Activated CD8-positive, alpha-beta memory T cell treated with anti-CD3 and anti-CD28 coated beads for 24 hours (primary cell): ENCODE measurements around the gene STMN3.
"Not testable (repeated sequence)": the region's sequence is repeated elsewhere in the genome, so short reads cannot be mapped to it uniquely, and the experiment has no call there.

ENCODE experiments used
- DNase-seq: peaks from one replicate; pipeline ENCODE4 v3.0.0-alpha.2; 2020

Gene STMN3

DNA sequence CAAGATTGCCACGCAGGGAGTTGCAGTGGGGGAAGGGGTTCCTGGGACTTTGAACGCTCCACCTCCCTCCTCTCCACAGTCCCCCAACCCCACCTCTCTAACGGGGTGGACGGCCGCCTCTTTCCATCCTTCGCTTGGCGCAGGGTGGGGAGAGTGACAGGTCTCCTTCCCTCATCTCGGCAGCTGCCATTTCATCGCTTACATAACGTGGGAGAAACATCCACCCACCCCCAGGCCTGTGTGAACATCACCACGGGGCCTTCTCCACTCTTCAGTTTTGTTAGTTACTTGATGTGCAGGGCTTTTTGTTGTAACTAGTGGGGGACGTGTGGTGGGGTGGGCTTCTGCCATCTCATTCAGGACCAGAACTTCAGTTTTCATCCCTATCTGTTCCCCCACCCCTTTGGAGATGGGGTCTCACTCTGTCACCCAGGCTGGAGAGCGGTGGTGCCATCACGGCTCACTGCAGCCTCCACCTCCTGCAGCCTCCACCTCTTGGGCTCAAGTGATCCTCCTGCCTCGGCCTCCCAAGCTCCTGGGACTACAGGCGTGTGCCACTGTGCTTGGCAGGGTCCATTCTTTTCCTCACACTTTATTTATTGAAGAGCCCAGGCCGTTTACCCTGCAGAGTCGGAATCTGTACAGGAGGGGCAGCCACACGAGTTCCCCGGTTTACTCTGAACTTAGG, 22.6 kb upstream of the STMN3 start:
- no peak for DNase-seq

DNA sequence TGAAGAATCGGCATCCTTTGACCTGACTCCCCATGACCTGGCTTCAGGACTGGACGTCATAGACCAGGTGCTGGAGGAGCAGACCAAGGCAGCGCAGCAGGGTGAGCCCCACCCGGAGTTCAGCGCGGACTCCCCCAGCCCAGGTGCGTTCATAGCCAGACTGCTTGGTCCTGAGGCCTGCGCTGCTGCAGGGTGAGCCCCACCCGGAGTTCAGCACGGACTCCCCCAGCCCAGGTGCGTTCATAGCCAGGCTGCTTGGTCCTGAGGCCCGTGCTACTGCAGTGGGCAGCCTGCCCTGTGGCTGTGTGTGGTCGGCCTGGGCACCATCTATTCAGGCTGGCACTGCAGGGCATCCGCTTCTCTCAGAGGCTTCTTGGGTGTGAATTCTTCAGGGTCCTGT, 20.7 kb upstream of the STMN3 start:
- DNase-seq = no peak

DNA sequence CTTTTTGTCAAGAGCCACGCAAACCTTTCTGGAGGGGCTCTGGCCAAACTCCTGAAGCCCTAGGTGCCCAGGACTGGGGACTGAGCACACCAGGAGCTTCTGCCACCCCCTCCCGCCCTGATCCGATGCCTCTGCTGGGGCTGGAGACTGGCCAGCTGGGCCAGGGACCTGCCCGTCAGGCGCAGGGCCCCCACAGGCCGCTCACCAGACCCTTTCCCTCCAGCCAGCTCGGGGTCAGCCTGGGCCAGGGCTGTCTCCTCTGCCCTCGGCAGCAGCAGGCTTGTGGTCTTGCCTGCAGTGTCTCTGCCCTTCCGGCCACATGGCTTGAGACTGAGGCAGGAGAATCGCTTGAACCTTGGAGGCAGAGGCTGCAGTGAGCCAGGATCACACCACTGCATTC, 19.4 kb upstream of the STMN3 start:
- DNase-seq = no peak

DNA sequence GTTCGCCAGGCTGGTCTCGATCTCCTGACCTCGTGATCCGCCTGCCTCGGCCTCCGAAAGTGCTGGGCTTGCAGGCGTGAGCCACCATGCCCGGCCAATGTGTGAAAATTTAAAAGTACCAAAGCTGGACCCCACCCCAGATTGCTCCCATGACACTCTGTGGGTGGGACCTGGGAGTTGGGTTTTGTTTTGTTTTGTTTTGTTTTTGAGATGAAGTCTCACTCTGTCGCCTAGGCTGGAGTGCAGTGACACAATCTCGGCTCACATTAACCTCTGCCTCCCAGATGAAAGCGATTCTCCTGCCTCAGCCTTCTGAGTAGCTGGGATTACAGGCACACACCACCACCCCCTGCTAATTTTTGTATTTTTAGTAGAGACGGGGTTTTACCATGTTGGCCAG, 18.5 kb upstream of the STMN3 start:
- not testable (repeated sequence) for DNase-seq

DNA sequence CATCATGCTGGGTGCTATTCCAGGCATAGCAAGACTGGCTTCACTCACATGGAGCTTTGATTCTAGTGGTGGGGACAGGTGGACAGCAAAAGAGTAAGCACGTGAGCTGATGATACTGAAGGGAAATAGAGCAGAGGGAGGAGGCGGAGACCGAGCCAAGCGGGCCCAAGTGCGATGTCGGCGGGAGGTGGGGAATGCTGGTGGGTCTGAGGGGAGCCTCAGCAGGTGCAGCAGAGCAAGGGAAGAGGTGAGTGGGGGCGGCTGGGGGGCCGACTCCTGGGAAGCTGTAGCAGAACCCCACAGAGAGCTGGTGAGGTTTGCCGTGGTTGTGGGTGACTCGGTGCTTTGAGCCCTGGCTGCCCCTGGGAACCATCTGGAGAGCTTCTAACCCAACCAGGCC, 15.1 kb upstream of the STMN3 start:
- DNase-seq = no peak

DNA sequence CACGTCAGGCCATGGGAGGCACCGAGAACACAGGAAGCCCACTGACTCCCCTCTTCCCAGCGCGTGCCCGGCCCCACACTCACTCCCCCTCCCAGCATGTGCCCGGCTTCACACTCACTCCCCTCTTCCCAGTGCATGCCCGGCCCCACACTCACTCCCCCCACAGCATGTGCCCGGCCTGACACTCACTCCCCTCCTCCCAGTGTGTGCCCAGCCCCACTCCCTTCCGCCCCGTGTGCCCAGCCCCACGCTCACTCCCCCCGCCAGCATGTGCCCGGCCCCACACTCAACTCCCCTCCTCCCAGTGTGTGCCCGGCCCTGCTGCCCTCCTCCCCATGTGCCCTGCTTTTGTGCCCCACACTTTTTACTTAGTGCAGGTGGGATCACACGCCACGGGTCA, 14.6 kb upstream of the STMN3 start:
- no peak for DNase-seq

DNA sequence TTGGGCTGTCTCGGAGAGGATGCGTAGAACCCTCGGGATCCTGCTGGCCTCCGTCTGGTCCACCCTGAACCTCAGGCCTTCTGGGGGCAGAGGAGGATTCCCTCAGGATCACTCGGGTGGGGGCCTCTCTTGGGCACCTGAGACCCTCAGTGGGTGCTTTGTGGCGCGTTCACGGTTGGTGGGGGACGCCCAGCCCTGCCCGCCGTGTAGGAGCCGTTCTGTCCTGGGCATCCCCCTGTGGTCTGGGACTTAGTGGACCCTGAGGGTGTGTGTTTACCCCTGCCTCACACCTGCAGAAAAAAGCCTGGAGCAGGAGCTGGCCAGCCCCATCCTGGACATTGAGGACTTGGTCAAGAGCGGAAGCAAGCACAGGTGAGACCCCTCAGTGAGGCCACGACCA, 12.5 kb upstream of the STMN3 start:
- no peak for DNase-seq

DNA sequence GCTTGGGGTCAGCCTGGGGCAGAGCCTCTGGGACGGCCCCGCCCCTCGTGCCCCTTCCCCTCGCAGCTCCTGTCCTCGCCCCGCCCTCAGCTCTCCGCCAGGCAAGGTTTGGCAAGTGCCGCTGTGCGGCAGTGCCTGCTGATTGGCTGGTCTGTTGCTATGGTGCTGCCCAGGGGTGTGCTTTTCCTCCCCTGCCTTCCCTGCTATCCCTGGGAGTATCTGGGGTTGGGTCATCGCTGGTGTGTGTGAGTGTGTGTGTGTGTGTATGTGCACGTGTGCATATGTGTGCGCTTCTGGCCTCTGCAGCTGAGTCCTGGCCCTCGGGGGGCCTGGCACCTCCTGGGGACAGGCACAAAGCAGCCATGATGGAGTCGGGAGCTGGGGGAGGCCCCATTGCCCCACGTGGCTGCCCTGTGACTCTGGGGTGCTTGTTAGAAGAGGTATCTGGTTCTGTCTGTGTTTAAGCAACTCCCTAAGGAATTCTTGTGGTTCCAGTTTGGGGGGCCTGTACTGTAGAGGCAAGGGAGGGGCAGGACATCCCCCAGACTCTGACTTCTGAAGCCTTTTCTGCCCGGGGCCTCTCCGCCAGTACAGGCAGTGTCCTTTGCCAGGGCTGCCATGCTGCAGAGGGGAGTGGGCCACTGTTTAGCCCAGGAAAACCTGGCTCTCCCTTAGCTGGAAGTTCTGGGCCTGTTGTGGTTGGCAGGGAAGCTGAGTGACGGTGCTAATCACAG, 11.8 kb upstream of the STMN3 start:
- DNase-seq = no peak

DNA sequence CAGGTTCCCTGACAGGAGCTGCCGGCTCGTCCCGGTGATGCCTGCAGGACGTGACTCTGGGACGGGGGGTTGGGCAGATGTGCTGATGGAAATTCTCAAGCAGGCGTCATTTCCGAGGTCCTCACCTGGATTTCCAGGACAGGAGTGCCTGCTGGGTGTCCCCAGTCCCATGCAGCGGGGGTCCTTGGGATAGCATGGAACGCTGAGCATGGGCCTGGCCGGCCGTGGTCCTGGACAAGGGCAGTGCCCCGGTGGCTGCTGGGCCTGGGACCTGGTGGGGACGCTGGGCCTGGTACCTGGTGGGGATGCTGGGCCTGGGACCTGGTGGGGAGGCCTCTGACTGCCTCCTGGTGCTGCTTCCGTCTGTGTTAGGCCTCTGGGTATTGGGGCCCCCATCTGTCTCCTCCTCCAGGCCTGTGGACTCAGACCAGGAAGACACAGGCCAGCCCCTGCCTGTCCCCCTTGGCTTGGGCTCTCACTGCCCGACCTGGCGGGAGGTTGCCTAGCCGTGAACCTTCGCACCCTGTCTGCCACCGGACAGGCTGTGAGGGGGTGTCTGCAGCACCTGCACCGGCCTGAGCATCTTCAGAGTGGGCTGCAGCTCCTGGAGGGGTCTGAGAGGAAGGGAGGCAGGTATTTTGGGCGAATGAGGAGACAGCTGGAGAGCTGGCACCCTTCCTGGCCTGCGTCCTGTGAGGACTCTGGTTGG, 11.1 kb upstream of the STMN3 start:
- DNase-seq = no peak

DNA sequence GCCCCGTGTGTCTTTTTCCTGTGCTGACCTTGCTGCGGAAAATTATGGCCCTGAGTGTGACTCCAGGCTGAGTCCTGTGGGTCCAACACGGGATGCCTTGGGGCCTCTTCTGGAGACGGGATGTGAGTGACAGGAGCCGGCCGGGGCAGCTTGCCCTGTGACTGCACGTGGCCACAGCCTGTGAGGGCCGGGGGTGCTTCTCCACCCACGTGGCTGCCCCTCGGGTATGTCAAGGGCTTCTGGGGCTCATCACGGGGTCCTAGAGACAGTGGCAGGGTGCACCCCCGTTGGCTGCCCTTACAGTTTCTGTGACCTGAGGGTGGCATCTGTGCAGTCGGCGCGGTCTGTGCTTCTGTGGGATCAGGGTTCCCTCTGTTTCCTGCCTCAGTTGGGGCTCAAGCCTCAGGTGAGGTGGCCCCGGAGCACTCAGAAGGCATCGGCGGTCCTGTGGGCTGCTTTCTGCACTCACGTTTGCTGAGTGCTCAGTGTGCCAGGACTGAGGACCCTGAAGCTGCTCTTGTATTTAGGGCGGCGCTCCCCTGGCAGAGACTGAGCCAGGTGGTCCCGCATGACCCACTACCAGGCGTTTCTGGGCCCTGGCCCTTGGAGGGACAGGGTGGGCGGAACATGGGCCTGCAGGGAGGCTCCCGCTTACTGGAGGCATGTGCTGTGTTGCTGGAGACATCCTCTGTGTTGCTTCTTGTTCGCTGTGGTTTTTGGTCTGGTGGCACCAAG, 10.3 kb upstream of the STMN3 start:
- no peak for DNase-seq

DNA sequence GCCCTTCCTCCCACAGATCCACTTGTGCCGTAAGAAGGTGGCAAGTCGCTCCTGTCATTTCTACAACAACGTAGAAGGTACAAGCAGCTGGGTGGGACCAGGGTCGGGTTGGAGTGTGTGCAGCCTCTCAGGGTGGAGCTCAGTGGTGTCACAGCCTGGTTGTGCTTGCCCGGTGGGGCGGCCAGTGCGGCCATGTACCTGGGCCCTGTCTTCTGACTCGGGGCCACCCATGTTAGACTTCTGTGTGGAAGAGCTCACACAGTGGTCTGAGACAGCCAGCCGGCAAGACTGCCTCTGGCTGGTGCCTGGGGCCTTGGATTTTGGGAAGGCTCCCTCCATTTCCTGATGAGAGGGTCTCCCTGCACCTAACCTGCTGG, 9.6 kb upstream of the STMN3 start:
- no peak for DNase-seq

DNA sequence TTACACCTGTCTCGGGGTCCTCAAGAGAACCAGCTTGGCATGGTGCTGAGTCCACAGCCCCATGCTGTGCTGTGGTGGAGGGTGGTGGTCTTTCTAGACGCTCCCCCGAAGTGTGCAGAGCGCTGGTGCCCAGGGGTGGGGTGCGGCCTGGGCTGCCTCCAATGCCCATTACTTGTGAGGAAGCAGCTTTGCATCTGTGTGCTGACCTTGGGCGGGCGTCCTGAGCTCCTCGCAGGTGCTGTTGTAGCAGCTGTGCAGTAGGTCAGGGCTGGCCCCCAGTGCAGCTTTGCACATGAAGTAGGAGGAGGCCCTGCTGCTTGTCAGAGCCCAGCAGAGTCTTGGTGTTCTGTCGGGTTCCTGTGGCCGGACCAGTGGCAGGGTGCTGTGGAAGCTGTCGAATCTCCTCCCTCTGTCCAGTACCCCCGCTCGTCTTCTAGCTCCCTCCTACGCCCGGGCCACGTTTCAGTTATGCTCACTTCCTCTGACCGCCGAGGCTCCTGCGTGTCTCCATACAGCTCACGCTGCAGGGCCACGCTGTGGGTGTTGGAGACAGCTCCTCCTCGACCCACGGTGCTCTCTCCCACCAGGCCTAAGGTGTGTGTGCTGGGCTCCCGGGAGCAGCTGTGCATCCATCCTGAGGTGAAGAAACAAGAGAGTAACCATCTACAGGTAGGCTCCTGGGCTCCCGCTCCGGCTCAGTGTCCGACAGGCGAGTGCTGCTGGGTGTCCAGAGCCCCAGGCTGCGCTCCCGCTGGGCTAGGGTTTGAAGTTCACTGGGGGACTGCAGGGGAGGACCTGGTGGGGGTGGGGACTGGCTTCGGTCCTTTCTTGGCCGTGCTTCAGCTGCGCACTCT, 9.0 kb upstream of the STMN3 start:
- no peak for DNase-seq

DNA sequence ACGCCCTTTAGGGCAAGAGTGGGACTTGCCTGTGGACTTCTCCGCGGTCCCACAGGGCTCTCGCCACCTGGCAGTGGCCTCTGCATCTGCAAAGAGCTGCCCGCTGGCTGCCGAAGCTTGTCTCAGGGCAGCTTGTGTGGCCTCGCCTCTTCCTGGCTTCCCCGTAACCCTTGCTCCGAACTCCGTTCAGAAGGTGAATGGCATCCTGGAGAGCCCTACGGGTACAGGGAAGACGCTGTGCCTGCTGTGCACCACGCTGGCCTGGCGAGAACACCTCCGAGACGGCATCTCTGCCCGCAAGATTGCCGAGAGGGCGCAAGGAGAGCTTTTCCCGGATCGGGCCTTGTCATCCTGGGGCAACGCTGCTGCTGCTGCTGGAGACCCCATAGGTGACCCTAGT, 7.9 kb upstream of the STMN3 start:
- no peak for DNase-seq

DNA sequence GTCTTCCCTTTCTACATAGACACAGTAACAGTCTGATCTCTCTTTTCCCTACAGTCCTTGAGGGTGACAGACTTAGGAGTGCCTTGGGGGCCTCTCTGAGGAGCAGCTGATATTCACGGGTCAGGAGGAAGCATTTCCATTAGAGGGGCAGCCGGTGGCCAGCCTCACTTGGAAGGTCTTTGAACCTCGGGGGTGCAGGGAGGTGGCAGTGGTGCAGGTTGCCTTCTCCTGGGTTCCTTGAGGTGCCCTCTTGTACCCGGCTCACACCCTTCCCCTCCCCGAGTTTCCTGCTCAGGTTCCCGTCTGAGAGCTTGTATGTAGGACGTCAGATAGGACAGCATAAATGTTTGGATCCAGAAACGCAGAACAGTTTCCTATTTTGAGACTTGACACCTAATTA, 7.4 kb upstream of the STMN3 start:
- no peak for DNase-seq

DNA sequence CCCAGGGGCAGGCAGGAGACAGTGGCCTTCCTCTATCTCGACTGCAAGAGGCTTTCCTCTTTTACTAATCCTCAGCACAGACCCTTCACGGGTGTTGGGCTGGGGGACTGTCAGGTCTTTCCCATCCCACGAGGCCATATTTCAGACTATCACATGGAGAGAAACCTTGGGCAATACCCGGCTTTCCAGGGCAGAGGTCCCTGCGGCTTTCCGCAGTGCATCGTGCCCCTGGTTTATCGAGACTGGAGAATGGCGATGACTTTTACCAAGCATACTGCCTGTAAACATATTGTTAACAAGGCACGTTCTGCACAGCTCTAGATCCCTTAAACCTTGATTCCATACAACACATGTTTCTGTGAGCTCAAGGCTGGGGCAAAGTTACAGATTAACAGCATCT, 7.0 kb upstream of the STMN3 start:
- DNase-seq = not testable (repeated sequence)

DNA sequence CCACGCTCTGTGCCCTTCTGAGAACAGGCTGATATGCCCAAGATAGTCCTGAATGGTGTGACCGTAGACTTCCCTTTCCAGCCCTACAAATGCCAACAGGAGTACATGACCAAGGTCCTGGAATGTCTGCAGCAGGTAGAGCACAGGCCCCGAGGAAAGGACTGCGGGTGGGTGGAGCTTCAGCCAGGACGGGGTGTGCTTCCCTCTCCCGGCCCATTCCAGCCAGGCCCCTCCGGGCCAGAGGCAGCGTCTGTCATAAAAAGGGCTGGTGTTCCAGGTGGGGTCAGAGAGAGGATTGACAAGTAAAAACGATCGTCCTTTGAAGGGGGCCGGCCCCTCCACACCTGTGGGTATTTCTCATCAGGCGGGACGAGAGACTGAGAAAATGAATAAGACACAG, 6.1 kb upstream of the STMN3 start:
- no peak for DNase-seq

DNA sequence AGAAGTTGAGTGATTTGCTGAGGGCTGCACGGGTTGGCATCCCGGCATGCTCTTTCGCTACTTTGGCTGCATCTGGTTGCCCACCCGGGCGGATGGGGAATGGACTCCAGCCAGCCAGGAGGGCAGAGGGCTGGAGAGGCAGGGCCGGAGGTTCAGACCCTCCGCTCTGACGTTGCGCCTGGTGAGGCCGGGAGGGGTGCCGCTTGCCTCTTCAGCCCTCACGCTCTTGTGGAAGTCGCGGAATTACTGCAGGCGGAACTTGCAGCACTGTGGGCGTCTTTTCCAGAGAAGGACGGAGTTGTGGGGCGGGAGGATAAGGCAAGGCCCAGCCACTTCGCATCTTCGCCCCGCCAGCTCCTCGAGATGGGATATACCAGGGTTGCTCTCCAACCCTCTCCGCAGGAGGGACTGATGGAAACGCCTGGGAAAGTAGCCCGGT, 5.5 kb upstream of the STMN3 start:
- no peak for DNase-seq

DNA sequence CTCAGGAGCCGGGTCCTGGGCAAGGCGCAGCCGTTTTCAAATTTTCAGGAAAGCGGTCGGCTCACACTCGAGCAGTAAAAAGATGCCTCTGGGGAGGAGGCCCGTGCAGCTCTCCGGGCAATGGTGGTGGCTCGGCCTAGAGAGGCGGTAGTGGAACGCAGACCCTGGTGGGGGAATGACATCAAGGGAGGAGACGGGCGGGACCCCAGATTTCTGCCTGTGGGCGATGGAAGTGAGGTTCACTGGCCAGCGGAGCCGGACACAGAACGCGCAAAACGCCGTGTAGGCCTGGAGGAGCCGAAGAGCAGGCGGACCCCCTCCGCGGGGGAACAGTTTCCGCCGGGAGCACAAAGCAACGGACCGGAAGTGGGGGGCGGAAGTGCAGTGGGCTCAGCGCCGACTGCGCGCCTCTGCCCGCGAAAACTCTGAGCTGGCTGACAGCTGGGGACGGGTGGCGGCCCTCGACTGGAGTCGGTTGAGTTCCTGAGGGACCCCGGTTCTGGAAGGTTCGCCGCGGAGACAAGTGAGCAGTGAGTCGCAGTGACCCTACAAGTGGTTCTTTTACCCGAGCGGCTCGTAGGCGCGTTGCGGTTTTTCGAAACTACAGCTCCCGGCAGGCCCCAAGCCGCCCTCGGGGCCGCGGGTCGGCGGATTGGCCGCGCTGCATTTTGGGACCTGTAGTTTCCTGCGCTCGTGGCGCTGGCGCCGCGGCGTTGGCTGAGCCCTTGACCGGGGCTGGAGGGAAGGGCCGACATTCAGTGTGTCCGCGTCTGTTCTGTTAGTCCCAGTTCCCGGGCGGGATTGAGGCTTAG, 4.9 kb upstream of the STMN3 start, which contains the start of gene RTEL1:
Gene RTEL1 (plus strand): TSS at position 376 of the 812 bp plus-strand sequence. CDS start 1,091 bp downstream, outside the sequence.
- DNase-seq = peak; percentile 99

DNA sequence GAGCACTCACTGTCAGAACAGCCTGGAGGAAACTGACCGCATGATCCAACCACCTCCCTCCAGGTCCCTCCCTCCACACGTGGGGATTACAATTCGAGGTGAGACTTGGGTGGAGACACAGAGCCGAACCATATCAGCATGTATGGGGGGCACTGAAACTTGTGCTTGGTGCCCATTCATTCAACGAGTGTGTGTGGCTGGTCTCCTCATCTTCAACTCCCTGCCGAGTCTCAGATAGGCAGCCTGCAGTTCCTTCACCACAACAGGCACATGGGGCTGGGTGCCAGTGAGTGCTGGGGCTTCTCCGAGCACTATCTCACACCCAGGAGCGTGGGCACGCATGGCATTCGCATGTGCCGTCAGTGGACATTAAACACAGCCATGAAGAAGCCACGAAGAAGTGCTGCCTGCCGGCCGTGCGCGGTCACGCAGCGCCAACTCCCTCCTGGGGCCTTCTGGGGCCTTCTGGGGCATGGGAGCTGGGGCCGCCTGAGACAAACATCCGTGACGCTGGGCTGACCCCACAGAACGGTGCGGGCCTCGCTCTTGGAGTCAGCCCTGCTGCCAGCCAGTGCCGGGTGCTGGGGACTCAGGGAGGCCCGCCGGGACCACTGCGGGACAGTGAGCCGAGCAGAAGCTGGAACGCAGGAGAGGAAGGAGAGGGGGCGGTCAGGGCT, 4.2 kb upstream of the STMN3 start:
- DNase-seq = no peak

DNA sequence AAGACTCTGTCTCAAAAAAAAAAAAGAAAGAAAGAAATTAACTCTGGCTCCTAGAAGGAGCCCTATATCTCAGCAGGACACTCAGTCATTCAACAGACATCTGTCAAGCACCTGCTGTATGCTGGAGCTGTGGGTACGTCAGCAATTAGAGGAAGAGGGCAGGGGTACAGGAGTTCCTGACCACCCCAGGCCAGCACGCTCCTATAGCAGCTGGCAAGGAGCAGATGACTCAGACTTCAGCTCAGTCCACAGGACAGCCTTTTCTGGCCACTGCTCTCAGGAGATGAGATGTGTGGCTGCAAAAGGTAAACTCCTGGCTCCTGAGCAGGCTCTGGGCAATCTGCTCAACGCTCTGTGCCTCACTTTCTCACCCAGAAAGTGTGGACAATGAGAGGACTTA, 3.2 kb upstream of the STMN3 start:
- DNase-seq = no peak

DNA sequence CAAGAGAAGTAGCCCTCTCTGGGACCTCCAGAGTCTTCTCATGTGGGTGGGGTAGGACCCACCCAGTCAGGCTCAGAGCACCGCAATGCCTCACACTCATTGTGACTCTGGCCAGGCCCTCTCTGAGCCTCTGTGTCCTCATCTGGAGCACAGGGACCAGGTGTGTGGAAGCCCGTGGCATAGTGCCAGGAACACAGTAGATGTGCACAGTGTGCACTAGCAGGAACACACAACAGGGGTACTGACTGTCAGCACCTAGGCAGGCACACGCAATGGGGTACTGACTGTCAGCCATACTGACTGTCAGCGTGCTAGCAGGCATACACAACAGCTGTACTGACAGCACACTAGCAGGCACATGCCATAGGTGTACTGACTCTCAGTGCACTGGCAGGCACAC, 2.0 kb upstream of the STMN3 start:
- DNase-seq = no peak
